Suppressor macrophage treated with lipopolysaccharide for 4 hours (primary cell): ENCODE measurements around the gene ACTA1.
"Not testable (repeated sequence)": the region's sequence is repeated elsewhere in the genome, so short reads cannot be mapped to it uniquely, and the experiment has no call there.

Experiments used
- DNase-seq: peaks from one replicate; pipeline ENCODE4 v3.0.0-alpha.2; 2020

Gene ACTA1

DNA sequence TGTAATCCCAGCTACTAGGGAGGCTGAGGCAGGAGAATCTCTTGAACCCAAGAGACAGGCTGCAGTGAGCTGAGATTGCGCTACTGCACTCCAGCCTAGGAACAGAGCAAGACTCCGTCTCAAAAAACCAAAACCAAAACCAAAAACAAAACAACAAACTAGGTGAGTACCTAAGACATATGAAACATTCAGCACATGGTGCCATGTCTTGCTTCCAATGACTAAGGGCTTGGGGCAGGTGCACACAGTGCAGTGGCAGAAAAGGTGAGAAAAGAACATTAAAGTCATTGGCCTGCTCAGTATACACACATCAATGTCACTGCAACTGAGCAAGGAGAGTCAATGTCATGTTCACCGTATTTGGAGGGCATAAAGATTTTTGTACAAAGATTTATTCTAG lies 4.1 kb upstream of the ACTA1 start:
- no peak for DNase-seq

DNA sequence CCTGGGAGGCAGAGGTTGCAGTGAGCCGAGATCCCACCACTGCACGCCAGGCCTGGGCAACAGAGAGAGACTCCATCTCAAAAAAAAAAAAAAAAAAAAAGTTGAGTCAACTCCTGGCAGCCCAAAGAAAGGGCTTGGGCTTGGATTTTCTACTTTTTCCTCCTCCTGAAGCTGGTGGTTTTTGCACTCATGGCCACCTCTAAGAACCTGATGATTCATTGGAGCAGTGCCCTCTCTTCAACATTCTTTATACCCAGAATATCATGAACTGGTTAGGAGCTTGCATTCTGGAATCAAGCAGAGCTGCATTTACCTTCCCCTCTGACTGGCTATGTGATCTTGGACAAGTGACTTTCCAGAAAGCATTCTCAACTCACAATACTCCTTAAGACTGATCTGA lies 3.5 kb upstream of the ACTA1 start:
- DNase-seq = no peak

DNA sequence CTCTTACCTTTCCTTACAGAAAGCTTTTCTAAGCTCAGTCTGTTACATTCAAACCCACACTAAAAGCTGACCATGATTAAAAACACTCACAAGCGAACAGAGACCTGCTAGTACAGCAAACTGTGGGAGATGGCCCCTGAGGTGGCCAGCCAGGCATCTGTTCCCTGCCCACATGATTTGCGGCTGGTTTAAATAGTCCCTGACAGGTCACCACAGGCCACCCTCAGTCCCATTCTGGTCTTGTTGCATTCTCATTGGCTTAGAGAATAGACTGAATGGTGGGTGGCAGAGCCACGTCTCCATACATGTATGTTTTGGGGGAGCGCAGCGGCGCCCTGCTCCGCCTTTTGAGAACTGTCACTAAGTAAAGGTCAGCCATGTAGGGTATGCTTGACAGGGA lies 2.3 kb upstream of the ACTA1 start:
- no peak for DNase-seq

DNA sequence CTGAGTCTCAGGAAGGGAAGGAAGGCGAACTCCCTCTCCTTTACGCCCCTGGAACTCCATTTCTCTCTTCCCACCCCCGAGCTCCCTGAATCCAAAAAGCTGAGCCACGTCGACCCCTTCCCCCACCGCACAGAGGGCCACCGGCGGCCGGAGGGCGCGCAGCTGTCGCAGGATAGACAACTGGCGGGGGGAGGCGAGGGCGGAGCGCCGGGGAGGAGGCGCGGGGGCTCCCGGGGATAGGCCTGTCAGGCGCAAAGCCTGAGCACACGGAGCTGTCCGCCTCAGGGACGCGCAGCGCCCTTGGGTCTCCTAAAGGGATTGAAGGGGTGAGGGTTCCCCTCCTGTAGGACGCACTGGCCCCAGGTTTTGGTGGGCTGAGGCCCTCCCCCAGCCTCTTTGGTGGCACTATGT lies 752 bp upstream of the ACTA1 start:
- no peak for DNase-seq

DNA sequence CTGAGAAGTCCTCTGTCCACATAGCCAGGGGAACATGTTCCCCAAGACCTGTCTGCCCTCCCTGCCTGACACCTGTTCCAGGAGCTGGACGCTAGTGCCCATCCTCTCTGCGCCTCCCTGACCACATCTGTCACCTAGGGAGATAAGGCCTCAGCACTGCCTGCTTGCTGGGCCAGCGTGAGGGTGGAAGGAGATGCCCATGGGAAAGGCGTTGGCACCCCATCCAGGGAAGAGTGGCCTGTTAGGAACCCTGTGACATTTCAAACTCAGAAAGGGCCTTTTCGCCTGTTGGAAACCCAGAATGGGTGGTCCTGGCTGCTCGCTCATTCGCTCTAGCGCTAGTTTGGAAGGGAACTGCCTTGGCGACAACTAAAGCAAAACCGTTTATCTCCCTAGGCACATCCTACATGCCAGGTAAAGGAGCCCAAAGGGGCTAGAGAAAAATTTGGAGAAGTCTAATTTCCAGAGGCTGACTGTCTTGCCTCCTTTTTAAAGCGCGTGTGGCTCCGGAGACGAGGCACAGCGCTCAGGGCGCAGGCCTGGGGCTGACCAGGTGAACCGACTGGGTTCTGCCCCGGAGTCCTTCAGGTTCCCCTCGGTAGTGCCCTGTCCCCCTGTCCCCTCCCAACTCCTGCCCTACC lies 410 bp downstream of the ACTA1 start:
- no peak for DNase-seq

DNA sequence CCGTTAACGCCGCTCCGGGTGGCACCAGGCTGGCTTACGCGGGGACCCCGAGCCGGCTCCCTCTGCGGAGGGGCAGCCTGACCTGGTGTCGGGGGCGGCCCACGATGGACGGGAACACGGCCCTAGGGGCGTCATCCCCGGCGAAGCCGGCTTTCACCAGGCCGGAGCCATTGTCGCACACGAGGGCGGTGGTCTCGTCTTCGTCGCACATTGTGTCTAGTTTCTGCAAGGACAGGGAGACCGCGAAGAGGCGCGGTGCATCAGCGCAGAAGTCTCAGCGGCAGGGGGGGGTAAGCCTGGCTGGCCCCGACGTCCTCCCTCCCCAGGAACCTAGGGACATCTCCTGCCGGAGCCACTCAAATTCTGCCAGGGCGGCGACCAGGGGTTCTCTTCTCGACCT lies 989 bp downstream of the ACTA1 start:
- DNase-seq = no peak

DNA sequence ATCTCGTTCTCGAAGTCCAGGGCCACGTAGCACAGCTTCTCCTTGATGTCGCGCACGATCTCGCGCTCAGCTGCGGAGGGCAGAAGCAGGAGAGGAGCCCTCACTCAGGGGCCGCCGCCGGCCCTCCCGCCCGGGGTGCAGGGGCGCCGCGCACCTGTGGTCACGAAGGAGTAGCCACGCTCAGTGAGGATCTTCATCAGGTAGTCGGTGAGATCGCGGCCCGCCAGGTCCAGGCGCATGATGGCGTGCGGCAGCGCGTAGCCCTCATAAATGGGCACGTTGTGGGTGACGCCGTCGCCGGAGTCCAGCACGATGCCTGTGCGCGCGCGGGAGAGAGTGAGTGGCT lies 1.8 kb downstream of the ACTA1 start:
- no peak for DNase-seq

DNA sequence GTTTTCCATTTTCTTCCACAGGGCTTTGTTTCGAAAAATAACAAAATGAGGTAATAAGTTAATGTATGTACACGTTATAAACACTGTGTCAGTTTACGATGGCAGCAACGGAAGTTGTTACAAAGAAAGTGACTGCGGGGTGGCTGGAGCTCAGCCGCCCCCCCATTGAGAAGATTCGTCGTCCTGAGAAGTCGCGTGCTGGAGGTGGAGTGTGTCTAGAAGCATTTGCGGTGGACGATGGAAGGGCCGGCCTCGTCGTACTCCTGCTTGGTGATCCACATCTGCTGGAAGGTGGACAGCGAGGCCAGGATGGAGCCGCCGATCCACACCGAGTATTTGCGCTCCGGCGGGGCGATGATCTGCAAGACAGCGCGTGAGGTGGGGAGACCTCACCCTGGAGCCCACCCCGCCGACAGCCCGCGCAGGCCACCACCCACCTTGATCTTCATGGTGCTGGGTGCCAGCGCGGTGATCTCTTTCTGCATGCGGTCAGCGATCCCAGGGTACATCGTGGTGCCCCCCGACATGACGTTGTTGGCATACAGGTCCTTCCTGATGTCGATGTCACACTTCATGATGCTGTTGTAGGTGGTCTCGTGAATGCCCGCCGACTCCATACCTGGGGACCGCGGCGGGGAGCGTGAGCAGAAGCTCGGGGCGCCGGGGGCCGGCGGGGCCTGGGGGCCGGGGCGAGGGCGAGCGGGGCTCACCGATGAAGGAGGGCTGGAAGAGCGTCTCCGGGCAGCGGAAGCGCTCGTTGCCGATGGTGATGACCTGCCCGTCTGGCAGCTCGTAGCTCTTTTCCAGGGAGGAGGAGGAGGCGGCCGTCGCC lies 2.4 kb downstream of the ACTA1 start:
- DNase-seq = no peak

DNA sequence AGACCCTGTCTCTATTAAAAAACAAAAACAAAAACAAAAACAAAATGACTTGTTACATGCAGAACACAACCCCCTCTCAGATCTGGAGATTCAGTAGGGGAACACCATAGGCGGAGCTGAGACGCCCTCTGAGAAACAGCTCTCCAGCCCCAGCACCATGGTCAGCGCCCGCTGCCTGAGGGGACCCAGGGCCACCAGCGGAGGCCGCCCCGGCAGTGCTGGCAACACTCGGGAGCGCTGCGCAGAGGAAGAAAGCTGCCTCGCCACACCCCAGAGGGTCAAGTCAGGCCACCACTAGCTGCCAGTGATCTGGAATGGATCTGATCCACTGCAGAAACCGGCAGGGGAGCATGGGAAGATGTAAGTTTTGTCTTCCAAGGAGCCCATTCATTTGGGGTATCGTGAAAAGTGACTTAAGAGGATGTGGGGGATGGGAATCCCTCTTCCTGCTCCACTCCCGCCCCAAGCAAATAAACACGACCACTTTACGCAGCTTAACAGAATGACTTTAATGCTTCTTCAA lies 3.1 kb downstream of the ACTA1 start:
- peak; percentile 57 for DNase-seq

DNA sequence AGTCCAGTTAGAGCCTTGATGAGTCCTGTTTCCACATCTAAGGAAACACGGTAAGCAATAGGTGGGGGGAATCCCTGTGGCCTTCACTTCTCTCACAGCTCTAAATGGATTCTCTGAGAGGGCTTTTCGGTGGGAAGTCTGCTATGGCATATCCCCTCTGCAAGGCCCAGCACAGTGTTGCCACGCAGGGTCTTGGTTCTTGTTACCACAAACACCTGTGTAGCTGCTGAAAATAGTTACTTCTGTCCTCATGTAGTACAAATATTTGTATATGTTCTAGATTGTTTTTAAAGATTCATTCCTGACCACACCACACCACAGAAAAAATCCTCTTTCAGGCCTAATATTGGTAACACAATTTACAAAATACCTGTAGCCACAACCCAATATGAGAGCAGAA lies 5.6 kb downstream of the ACTA1 start:
- DNase-seq = no peak

DNA sequence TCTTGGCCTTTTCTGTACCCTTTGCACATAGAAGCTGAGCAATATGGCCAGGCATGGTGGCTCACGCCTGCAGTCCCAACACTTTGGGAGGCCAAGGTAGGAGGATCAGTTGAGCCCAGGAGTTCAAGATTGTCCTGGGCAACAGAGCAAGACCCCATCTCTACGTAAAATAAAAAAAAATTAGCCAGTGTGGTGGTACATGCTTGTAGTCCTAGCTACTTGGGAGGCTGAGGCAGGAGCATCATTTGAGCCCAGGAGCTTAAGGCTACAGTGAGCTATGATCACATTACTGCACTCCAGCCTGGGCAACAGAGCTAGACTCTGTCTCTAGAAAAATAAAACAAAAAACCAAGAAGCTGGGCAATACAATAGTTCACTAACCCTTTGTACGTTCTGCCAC lies 6.3 kb downstream of the ACTA1 start:
- no peak for DNase-seq

DNA sequence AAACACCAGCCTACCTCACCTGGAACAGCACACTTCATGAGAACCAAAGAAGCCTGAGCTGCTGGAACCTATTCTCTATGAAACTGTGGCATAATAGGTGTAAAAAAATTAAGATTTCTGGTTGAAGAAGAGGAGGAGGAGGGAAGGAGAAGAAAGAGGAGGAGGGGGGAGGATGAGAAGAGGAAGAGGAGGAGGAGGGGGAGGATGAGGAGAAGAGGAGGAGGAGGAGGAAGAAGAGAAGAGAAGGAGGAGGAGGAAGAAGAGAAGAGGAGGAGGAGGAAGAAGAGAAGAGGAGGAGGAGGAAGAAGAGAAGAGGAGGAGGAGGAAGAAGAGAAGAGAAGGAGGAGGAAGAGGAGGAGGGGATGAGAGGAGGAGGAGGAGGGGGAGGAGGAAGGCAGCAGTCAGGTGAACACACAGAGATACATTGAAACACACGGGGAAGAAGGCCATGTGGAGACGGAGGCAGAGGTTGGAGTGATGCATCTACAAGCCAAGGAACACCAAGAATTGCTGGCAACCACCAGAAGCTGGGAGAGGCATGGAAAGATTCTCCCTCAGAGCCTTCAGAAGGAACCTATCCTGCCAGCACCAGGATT lies 8.2 kb downstream of the ACTA1 start:
- DNase-seq = no peak

DNA sequence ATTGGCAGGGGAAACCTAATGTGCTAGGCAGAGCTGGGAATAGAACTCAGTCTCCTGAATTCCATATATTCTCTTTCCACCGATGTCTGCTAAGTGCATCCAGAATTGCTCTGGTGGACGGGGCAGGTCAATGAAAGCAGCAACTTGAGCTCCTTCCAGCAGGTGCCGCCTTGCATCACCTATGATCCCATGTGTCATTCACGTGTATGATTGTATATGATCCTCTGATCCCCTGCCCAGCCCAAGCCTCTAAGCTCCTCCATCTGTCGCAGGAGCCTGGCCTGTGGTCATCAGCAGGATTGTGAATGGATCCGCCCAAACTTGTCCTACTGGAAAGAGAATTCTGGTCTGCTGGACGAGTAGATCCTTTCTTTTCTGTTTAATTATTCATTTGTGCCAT lies 13.1 kb downstream of the ACTA1 start:
- DNase-seq = no peak

DNA sequence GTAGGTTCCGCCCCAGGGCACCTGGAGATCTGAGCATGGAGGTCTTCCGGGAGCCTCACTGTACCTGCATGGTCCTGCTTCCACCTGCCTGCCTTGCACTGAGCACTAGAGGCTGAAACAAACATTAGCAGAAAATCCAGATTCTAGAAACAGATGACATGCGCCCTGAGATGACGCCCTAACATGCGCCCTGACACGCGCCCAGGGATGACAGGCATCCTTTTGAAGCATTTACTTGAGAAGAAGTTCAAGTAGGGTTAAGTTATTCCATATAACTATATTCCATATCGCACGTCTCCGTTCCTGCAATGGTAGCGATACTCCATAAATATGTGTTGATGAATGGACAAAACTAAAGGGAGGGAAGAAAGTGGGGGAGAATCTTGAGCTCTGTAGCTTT lies 13.7 kb downstream of the ACTA1 start:
- DNase-seq = no peak

DNA sequence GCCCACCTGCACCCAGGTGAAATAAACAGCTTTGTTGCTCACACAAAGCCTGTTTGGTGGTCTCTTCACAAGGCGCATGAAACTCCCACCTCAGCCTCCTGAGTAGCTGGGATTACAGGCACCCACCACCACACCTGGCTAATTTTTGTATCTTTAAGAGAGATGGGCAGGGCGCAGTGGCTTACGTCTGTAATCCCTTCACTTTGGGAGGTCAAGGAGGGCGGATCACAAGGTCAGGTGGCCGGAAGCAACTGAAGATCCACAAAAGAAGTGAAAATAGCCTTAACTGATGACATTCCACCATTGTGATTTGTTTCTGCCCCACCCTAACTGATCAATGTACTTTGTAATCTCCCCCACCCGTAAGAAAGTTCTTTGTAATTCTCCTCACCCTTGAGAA lies 15.3 kb downstream of the ACTA1 start:
- not testable (repeated sequence) for DNase-seq

DNA sequence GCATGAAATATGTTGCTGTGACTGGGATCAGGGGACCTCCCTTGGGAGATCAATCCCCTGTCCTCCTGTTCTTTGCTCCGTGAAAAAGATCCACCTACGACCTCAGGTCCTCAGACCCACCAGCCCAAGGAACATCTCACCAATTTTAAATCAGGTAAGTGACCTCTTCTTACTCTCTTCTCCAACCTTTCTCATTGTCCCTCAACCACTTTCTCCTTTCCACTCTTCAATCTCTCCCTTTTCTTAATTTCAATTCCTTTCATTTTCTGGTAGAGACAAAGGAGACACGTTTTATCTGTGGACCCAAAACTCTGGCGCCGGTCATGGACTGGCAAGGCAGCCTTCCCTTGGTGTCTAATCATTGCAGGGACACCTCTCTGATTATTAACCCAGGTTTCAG lies 21.1 kb downstream of the ACTA1 start:
- not testable (repeated sequence) for DNase-seq

DNA sequence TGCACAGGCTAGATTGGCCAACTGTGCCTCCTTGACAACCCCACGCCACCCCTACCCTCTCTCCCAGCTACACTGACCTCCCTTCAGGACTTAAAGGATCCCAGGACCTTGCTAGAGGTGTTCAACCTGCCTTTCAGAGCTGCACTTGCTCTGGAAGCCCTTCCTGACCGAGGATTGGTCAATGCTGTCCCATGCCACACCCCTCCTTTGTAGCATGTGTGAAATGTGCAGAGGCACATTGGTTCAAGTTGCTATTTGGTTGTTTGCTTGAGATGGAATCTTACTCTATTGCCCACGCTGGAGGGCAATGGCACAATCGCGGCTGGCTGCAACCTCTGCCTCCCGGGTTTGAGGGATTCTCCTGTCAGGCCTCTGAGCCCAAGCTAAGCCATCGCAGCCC lies 21.8 kb downstream of the ACTA1 start:
- no peak for DNase-seq

DNA sequence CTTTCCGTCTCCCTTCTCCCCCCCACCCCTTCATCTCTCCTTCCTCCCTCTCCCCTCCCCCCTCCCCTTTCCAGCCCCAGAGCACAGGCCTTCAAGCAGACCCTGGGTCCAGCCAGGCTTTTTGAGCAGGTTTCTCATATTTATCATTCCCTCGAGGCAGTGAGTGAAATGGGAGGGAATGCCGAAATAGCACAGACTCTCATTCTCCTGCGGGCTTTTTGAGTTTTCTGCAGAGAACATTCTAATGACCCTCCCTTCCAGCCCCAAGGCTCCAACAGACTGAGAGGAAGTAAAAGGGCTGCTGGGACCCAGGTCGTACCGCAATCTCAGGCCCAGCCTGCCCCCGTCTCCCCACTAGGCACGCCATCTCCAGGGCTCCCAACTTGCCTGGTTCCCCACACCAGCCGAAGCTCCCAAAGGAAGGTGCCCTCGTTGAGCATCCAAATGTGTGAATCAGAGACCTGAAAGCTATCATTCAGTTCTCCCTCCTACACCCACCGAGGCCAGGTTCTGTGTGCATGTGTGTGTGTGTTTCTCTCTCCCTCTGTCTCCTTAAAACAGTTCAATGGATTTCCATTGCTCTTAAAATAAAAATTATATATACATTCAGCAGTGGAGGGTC lies 22.3 kb downstream of the ACTA1 start:
- DNase-seq = no peak

DNA sequence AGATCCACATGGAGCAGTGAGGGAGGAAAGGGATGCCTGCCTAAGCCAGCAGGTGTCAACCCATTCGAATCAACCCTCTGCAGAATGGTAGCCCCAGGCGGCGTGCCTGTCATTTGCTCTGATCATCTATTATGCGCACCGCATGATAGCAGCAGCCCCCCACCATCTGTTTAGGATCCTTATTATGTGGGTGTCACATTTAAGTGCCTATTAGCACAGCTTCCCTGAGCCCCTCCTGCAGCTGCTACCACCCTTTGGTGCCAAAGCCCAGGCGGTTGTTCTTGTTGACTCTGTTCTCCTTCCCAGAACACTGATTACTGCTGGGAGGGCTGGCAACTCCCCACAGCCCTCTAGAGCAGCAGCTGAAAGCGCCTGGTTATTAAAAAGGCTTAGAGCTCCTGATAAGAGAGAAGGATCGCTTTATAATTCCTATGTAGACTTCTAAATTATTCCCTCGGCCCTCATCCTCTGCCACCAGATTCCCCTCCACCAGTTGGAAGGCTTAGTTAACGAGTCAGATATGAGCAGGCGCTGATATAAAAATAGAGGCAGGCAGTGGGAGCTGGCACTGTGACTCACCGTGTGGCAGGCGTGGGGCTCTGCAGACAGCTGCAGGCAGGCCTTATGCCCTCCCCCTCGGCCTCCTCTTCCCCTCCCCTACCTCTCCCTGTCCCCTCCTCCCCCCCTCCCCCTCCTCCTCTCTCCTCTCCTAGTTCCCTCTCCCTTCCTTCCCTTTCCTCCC lies 23.0 kb downstream of the ACTA1 start:
- DNase-seq = peak; percentile 59

DNA sequence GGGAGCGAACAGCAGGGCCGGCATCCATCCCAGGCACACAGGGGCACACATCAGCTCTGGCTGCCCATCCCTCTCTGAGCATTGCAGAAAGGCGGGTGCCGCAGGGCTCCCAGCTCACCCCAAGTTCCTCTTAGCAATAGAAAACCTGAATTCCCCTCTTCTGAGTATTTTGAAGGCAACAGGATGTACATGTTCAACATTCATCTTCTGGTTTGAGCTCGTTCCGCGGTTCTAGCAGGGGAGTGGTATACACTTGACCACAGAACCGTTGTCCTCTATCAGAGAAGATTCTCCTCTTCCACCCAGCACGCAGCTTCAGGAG lies 23.6 kb downstream of the ACTA1 start:
- no peak for DNase-seq

DNA sequence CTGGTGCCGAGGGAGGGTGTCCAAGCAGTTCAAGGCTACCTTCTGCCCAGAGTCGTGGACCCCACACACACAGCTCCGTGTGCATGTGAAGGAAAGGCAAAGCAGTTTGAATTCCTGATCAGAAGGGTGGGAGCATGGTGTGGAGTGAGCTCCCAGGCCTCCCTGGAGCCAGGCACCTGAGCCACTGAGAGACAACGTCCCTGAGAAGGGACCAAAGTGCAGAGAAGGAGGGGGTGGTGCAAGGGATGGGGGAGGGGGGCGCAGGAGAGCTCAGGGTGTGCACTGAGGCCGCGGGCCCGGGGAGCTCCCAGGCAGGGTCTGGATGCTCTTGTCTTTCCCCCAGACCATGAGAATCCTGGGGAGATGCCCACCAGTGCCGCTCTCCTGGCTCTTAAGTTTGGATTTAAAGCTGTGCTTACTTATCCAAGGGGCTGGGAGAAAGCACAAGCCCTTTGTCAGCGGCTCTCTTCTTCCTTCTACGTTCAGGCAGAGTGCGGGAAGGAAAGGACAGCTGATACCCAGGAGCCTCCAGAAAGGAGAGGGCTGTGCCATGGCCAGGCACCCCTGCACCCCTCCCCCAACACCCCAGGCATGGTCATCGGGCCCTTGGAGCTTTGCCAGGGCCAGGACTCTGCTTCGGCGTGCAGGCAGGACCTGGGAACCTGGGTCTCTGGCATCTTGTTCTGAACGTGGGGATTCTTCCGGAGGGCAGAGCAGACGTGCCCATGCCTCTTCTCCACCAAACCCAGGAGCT lies 24.1 kb downstream of the ACTA1 start:
- no peak for DNase-seq

DNA sequence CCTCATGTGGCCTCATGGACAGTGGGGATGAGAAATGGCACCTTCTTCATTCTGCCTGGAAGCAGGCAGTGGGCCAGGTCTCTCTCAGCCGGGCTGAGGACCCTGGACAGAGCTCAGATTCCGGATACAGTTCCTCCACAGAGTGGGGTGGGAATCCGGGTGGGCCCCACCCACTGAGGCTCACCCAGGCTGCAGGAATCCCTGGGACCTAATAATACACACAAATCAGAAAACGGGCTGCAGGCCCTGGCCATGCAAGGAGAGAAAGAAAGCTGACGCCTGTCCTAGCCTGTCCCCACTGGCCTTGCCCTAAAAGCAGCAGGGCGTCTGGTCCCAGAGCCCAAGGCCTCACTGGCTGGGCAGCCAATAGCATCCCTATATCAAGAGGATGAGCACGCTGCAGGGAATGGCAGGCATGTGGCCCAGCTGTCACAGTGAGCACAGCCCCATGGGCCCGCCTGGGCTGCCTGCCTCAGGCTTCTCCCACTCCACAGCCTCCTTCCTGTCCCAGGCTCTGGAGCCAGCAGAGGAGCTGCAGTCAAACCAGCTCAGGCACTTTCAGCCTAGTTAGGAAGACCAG lies 25.3 kb downstream of the ACTA1 start:
- DNase-seq = no peak
